DLD1 (cell line): ENCODE measurements around the gene KCNJ16.

ENCODE experiments used
- in situ Hi-C: cut with HindIII; loops from 2 replicates; pipeline ENCODE4 v1.10.0; 2017; ENCODE audit warnings: low sequenced_read_pairs

Gene KCNJ16

DNA sequence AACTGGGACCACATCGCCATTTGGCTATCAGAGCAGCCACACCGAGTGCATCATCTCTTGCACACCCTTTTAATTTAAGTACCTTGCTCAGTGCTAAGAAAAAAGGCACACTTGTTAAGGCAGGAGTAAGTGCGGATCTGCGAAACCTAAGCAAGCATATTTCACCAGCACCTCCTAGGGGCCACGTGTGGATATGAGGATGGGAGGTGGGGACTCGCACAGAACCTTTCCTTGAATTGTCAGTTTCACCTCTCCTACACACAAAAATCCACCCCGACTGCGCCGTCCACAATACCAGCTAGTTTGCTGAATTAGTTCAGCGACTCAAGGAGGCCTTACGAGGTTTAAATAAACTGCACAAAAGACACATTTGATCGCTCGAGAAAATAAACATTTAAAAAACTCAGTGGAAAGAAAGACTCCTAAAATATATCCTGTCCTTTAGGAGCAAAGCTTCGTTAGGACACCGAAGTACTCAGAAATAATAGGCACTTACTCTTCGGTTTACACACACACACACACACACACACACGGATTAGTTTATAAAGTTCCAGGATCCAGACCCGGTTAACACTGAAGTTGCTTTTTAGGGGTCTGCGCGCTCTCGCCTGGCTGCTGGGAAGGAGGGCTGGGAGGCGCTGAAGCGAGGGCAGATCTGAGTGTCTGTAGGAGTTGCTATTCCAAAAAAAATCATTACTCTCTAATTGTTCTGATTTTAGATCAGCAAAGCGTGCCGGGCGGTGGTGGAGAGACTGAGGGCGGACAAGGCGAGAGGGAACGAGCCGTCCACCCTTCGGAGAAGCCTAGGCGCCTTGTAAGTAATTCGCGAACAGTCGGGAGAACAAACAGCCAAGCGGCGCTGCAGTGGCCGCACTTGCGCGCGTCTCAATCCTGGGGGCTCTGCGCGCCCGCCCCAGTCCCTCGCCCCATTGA, 93.3 kb downstream of the KCNJ16 start:
- in situ Hi-C loops: loop anchor here (10.0 kb wide), 1 partner anchor 594 kb away; no protein-coding TSS in a partner anchor

DNA sequence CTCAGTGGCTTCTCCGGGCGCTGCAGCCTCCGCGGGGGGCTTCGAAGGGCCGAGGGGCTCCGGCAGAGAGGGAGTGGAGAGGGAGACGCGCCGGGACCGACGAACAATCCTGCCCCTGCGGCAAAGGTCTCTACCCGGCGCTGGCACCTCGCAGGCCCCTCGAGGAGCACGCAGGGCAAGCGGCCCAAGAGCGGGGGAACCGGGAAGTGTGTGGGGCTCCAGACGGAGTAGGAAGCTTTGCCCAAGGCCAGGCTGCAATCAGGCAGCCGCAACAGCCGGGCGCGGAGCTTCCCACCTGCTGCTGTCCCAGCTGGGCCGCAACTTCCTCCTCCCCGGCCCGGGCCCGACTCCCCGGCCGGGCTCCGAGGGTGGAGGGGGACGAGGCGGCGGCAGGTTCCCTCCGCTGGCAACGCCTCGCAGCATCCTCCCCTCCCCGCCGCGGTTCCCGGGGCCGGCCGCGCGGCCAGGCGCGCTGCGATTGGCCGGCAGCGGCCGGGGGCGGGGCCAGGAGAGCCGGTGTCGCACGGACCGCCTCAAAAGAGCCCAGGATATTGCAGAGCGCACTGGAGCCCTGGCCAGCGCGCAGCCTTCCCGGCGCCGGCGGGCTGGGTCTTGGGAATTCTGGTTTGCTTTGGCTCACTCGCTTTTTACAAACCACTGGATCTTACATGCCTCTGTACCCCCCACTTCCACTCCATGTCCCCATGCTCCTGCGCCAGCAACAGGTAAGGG, 94.1 kb downstream of the KCNJ16 start, which contains the start of gene KCNJ2:
KCNJ2 (plus strand) TSS at position 556 of the 732 bp plus-strand sequence. CDS start 5,508 bp downstream, outside the sequence.
- in situ Hi-C loops: loop anchor here (10.0 kb wide), 1 partner anchor 594 kb away; no protein-coding TSS in a partner anchor

DNA sequence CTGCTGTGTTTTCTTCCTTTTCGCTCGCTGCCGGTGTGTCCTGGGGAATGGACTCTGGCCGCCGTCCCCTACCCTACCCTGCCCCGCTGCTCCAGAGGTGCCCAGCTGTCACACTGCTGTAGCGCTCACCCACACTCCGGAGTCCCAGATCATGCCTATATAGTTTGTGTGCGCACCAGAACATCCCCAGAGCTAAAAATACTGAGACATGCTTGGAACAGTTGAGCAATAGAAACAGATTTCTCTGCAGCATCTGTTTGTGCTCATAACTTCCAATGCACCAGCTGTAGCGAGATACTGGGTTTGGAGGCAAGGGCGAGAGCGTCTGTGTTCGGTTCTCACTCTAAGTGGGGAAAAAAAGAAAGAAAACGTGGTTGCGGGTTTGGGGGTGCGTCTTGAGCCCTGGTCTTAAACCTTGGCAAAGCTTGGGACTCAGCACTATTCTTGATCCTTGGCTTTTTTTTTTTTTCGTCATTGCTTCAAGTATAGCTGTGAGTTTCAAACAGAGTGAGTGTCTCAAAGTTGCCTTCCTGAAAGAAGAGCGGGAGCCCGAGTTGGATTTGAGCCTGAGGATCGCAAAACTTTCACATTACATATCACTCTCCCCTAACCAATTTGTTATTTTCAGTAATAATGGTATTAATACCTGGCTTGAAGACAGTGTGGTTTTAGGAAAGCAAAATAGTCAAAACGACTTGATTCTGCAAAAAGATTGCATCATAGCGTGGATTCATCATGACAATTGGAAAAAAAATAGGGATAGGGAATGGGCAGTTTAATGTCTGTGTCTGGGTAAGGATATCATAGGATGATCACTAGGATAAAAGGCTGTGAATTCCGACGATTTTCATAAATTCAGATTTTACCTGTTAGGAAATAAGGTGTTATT, 94.9 kb downstream of the KCNJ16 start:
- in situ Hi-C loops: loop anchor here (10.0 kb wide), 1 partner anchor 595 kb away; no protein-coding TSS in a partner anchor

DNA sequence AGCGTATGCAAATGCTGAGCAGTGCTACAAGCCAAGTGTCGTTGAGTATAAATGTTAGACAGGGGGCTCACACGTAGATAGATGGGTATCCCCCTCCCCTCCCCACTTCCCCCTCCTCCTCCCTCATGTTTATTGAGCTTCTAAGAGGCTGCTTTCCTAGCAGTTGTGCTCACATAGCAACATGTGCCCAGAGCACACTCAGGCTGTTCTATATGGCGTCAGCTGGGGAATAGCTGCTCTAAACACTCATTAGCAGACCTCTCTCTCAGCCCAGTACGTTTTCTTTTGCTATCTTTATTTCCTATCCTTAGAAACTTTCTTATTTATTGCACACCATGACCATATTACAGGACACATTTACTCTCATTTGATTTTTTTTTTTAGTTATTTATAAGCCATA, 96.1 kb downstream of the KCNJ16 start:
- in situ Hi-C loops: no loop called here

DNA sequence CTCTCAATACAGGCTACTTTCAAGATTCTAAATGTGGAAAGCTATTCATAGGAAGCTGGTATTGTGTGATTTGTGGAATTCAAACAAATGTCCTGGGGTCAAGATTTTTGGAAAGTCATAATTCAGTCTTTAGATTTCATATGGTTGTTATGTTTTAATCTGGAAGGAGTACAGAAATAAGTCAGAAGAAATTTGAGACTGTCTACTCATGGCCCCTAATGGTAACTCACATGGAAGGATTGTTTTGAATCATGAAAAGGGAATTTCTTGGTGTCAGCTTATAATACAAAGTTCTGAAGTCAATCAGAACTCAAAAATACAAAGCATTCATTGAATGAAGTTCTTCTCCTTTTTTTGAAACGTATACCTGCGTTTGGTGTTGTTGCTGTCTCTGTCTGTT, 97.4 kb downstream of the KCNJ16 start:
- in situ Hi-C loops: no loop called here

DNA sequence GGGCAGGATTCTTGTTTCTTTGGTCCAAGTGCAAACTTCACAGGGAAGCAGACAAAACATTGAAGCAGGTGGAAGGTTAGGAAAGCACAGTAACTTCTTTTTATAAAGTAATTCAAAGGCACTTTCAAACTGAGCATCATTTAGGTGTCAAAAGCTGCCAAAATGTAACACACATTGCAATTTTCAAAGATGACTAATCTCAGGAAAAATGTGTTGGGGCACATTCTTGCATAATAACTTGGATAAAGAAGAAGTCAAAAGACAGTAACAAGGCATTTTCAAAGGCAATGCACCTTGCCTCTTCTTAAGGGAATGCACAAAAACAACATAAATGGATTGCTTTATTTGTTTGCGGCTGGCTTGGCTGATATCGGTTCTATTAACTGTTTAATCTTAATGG, 97.9 kb downstream of the KCNJ16 start:
- in situ Hi-C loops: no loop called here

DNA sequence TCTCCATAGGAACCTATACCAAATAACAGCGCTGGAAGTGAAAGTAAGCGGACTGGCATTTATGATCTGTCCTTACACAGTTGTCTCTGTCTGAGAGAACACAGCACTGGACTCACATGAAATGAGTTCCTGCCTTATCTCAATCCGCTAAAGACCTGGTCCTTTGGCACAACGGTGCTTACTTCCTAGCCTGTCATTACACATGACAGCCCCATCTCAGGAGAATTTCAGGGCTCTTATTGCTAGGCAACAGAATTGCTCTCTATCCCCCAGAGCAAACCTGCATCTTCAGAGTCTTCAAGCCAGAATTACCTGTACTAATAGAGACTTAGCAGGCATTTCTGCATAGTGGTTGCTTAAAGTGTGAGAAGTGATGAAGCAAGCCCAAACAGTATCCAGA, 98.7 kb downstream of the KCNJ16 start:
- in situ Hi-C loops: no loop called here

DNA sequence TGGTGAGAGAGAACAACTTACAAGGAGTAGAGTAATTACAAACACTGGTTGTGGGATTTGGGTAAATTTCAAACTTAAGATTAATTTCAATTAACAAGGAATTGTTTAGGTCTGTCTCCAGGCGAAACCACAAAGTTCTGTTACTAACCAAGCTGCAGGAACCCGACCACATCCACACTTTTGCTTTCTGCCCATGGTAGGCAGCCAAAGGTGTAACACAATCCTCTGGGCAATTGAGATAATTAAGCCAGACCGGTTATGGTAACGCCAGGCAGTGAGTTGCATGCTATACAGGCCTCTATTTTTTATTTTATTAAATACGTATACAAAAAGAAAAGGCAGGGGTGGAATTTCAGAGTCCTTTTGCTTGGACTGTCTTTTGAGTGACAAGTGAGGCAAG, 106.4 kb downstream of the KCNJ16 start:
- in situ Hi-C loops: no loop called here

DNA sequence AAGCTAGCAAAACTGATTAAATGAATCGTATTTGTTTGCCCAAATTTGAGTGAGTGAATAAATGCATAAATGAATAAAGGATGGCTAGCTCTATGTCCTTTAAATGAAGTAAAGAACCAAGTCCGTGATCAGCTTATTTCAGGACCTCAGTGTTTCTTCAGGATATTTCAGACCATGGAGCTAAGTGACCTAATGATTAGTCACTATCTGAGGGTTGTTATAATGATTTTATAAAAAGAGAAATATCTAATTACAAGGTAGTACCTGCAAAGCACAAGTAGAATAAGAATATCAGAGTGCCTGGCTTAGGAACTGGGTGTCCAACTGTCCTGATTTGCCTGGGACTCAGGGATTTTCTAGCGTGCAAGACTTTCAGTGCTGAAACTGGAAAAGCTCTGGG, 106.8 kb downstream of the KCNJ16 start:
- in situ Hi-C loops: no loop called here

DNA sequence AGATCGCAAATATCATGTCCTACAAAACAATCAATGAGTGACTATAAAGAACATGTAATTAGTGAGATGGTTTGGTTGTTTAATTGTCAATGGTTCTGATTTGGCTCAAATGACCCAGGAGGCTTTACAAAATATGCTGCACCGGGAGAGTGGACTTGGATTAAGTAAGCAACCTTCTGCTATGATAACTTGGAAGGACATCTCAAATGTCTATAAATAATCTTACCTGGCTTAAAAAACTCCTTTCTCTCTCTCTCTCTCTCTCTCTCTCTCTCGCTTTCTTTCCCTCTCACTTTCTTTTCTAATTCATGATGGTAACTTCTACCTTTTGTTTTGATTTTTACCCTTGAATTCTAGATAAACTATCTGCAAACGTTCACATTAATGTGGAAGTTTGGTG, 108.5 kb downstream of the KCNJ16 start:
- in situ Hi-C loops: no loop called here

DNA sequence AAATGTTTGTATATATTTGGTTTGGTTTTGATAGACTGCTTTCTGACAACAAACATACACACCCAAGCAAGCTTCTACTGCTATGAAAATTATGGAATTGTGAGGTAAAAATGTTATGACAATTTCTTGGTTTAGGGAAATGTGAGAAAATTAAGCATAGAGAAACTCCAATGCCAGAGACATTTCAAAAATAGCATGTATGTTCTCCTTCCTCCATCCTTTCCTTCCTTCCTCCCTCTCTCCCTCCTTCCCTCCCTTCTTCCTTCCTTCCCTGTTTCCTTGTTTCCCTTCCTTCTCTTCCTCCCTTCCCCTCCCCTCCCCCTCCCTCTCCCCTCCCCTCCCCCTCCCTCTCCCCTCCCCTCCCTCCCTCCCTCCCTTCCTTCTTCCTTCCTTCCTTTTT, 109.2 kb downstream of the KCNJ16 start:
- in situ Hi-C loops: no loop called here

DNA sequence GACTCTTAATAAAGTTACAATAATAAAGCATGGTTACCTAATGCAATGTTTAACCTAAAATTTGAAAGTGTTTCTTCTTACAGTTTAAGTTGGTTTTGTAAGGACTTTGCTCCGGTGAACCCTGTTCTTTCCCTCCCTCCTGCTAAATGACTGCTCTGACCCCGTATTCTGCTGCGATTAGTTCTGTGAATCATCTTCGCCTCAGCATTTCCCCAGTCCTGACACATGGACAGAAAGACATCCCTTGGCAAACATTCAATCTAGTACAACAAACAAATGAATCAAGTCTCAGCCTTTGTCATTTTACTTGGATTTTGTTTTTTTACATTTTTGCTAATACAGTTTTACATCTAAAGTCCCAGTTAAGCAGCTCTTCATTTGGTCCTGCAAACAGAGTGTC, 109.7 kb downstream of the KCNJ16 start:
- in situ Hi-C loops: no loop called here
